ENCODE data around the gene PARD3.

- TF ChIP-seq CTCF (IDR thresholded peaks at IDR 0.05; ENCODE audit: poor library complexity, severe bottlenecking) (no peak), TAF1 (IDR thresholded peaks at IDR 0.05; ENCODE audit: low read depth) (no peak)
Observed at GRCh38 chr10:34769899-34770298, 45.2 kb downstream of the PARD3 start.
